K562 (cell line): ENCODE measurements around the gene PLCB3. TPM values are rescaled to one million over a fixed set of nuclear protein-coding genes. Genes with fewer than 3 reads are reported as not detected.

Experiments
- ATAC-seq: fragments of 200-7000 bp; cut with Tn5 transposase; 3 replicates; pipeline ENCODE4 v1.9.1; 2020; ENCODE audit warnings: moderate library complexity
- BruUV-seq: library from RNA; stranded (reverse); fragments of 400-500 nt; replicated peaks from 2 replicates; lab custom pipeline; 2021; lab: Mats Ljungman, UMichigan
- CTCF ChIA-PET: fragments of 300-600 bp; formaldehyde crosslinking; extraction: SDS; loops from one replicate; lab custom pipeline; 2021; ENCODE audit warnings: low intra/inter-chr PET ratio; lab: Yijun Ruan, JAX
- POLR2A ChIA-PET: fragments of 300-600, 350-650 bp; sonication (Branson Sonifier 250); formaldehyde crosslinking; extraction: SDS; loops from one replicate; lab custom pipeline; 2021; ENCODE audit warnings: antibody characterized with exemption, inconsistent platforms; lab: Yijun Ruan, JAX
- DNase-seq, 4 experiments: peaks; one replicate each; pipeline versions ENCODE4 v3.0.0 to v3.0.0-alpha.2; 2011 to 2018; ENCODE audit warnings: low spot score in 3 of 4, mixed read lengths in 3 of 4; ENCODE audit errors: extremely low read depth in 1 of 4
- FAIRE-seq: peaks from 2 replicates; lab custom pipeline; 2011; peaks lifted over from hg19 to GRCh38; lab: Jason Lieb, UNC
- H2AFZ ChIP-seq: 2 replicates; pipeline ENCODE4 v1.6.0; 2011; ENCODE audit warnings: low read depth, low read length, control low read depth, inconsistent platforms
- H3K27ac ChIP-seq: fragments of 200-600 bp; 3 replicates; pipeline ENCODE4 v1.8.0; 2011; ENCODE audit warnings: low read depth, mild to moderate bottlenecking, control low read depth, inconsistent platforms, low read length, moderate library complexity, mixed read lengths; ENCODE audit errors: extremely low read depth
- H3K27me3 ChIP-seq, 2 experiments: fragments of 300-600 bp in 1 of 2; 2 replicates in 1 of 2; 3 replicates in 1 of 2; pipeline versions ENCODE4 v1.6.0 to v1.8.0; 2011; ENCODE audit warnings: inconsistent platforms in 2 of 2, low read length in 2 of 2, mild to moderate bottlenecking in 1 of 2, mixed read lengths in 1 of 2, moderate library complexity in 1 of 2; ENCODE audit not compliant: control insufficient read depth in 2 of 2, insufficient read depth in 2 of 2
- H3K36me3 ChIP-seq: fragments of 300-600 bp; 3 replicates; pipeline ENCODE4 v1.8.0; 2011; ENCODE audit warnings: mild to moderate bottlenecking, low read length, inconsistent platforms; ENCODE audit not compliant: control insufficient read depth, insufficient read depth
- H3K4me1 ChIP-seq, 2 experiments: fragments of 200-600 bp in 1 of 2; replicated peaks in 1 of 2; 2 replicates in 1 of 2; 3 replicates in 1 of 2; pipeline versions ENCODE4 v1.5.1 to v1.8.0; 2011; ENCODE audit warnings: inconsistent platforms in 2 of 2, low read length in 2 of 2, mild to moderate bottlenecking in 1 of 2, mixed read lengths in 1 of 2, moderate library complexity in 1 of 2; ENCODE audit not compliant: control insufficient read depth in 2 of 2, insufficient read depth in 2 of 2
- H3K4me2 ChIP-seq: 2 replicates; pipeline ENCODE4 v1.6.1; 2011; ENCODE audit warnings: low read length, control low read depth, inconsistent platforms, mixed read lengths; ENCODE audit not compliant: insufficient read depth
- H3K4me3 ChIP-seq: fragments of 200-600 bp; sonication (generic), shearing (Covaris generic); 2 replicates; pipeline ENCODE4 v1.5.1; 2016; ENCODE audit warnings: control low read depth, inconsistent platforms
- H3K79me2 ChIP-seq: fragments of 200-600 bp; 3 replicates; pipeline ENCODE4 v1.8.0; 2011; ENCODE audit warnings: low read length, inconsistent platforms; ENCODE audit not compliant: control insufficient read depth, insufficient read depth
- H3K9ac ChIP-seq, 2 experiments: 2 replicates each; pipeline versions ENCODE4 v1.6.0 to v1.6.1; 2011; ENCODE audit warnings: low read depth in 2 of 2, low read length in 2 of 2, control low read depth in 1 of 2, inconsistent platforms in 1 of 2, mild to moderate bottlenecking in 1 of 2, mixed read lengths in 1 of 2; ENCODE audit not compliant: insufficient read depth in 1 of 2
- H3K9me1 ChIP-seq: one replicate; pipeline ENCODE4 v1.6.0; 2011; ENCODE audit warnings: inconsistent platforms, mild to moderate bottlenecking, low read length, moderate library complexity; ENCODE audit not compliant: control insufficient read depth, insufficient read depth
- H3K9me3 ChIP-seq: replicated peaks from 2 replicates; pipeline ENCODE4 v1.5.1; 2011; ENCODE audit warnings: low read depth, low read length, inconsistent platforms; ENCODE audit not compliant: control insufficient read depth, insufficient read depth
- H4K20me1 ChIP-seq: replicated peaks from 2 replicates; pipeline ENCODE4 v1.6.1; 2011; ENCODE audit warnings: low read length, inconsistent platforms, mixed read lengths; ENCODE audit not compliant: control insufficient read depth, insufficient read depth
- CBFA2T2 ChIP-seq: fragments of 450-650 bp; conservative IDR thresholded peaks from 2 replicates; pipeline ENCODE4 v1.6.1; 2017; ENCODE audit warnings: mild to moderate bottlenecking
- FOXJ2 ChIP-seq: fragments of 200-800 bp; sonication (Bioruptor generic); IDR thresholded peaks from 2 replicates; pipeline ENCODE4 v1.6.1; 2016; ENCODE audit warnings: missing genetic modification characterization, missing compliant biosample characterization
- RBM15 ChIP-seq: fragments of 200-400 bp; formaldehyde crosslinking; IDR thresholded peaks from 2 replicates; pipeline ENCODE4 v1.6.1; 2018; ENCODE audit warnings: mild to moderate bottlenecking, low read length, moderate library complexity; ENCODE audit not compliant: insufficient read depth
- ZBTB8A ChIP-seq: fragments of 450-650 bp; IDR thresholded peaks from 2 replicates; pipeline ENCODE4 v1.6.1; 2018; ENCODE audit warnings: mild to moderate bottlenecking, moderate library complexity; ENCODE audit not compliant: partially characterized antibody
- ZC3H4 ChIP-seq: sonication (generic); formaldehyde crosslinking; IDR thresholded peaks from 2 replicates; pipeline ENCODE4 v1.9.0; 2021; ENCODE audit warnings: missing genetic modification reagents, borderline replicate concordance
- ZNF277 ChIP-seq: fragments of 250-450 bp; sonication (Bioruptor Pico); IDR thresholded peaks from 2 replicates; pipeline ENCODE4 v1.8.0; 2022; ENCODE audit warnings: inconsistent platforms, mild to moderate bottlenecking, moderate library complexity, borderline replicate concordance
- WGBS: fragments of 100-300 bp; shearing (Covaris generic); methylation state at CpG from one replicate; pipeline ENCODE4 v1.1.6; 2016; ENCODE audit warnings: low coverage, mixed read lengths; ENCODE audit not compliant: insufficient coverage; ENCODE audit errors: missing lambda C conversion rate; 5-methylcytosine and 5-hydroxymethylcytosine counted together
- in situ Hi-C: fragments of 300-500 bp; cut with MboI; formaldehyde crosslinking; loops from 4 replicates; pipeline ENCODE4 v1.15.0; 2018; ENCODE audit warnings: inconsistent platforms, mixed read lengths
- intact Hi-C: fragments of 100-400 bp; cut with micrococcal nuclease; formaldehyde crosslinking; loops from 2 replicates; pipeline ENCODE4 v1.14.2; 2022
- polyA plus RNA-seq, 8 experiments: library from polyadenylated mRNA; depleted of rRNA in 4 of 8; stranded (reverse) in 5 of 8; unstranded in 3 of 8; fragments of >200 nt; fragmentation: Nextera tagmentation in 2 of 8; fragmentation: Illumina TruSeq in 1 of 8; extraction: Ambion mirVana in 2 of 8; extraction: Trizol in 1 of 8; gene quantifications; 2 replicates each; pipeline versions ENCODE4 v1.2.1 to v1.2.3, GENCODE V29; 2011 to 2014; ENCODE audit warnings: inconsistent platforms in 1 of 8, missing spikeins in 1 of 8
- total RNA-seq, 7 experiments: library from RNA; depleted of rRNA in 6 of 7; stranded (reverse); fragments of >200 nt in 6 of 7; fragmentation: Illumina TruSeq in 2 of 7; extraction: Trizol in 2 of 7; gene quantifications; 2 replicates each; pipeline versions ENCODE4 v1.2.1 to v1.2.3, GENCODE V29; 2011 to 2021; ENCODE audit warnings: low replicate concordance in 1 of 7

The PLCB3 gene
- total and polyA plus RNA-seq, 9 of the 15 experiments (the other 6 are each of a cell fraction or from before 2014, with no cell fraction given), result 0.31 to 44.8 (median 14.6) TPM

- H3K9me1 ChIP-seq, result peaks cover 3% of the 10 kb centered on the region
- H3K79me2 ChIP-seq, result peaks cover 10% of the 10 kb centered on the region; the same call in 2 of the 3 replicates
- peaks cover 14 to 51% of the 10 kb centered on the region in 2 experiments for H3K4me1 ChIP-seq
- H3K9me3 ChIP-seq, result no peaks in the 10 kb centered on the region
- H3K27me3 ChIP-seq, result no peaks in the 10 kb centered on the region
- no peak overlapping the region for H3K4me2 ChIP-seq
- intact Hi-C loops (no loop called here), in situ Hi-C loops (no loop called here)
- no peak for FAIRE-seq
- ChIA-PET CTCF (no interaction called here), POLR2A (interaction anchor here (0.6 to 2.4 kb wide), 6 partner anchors 8 to 59 kb away, joined by 3 to 7 read pairs (median 4); partner anchors contain the start of genes PLCB3 and PPP1R14B)
- DNase-seq, result no peak
- H4K20me1 ChIP-seq, result 0 out of 2 replicates have a peak, but pooled peaks cover 4% of the 10 kb centered on the region
- no peak overlapping the region for H3K27ac ChIP-seq
- no peak overlapping the region for H2AFZ ChIP-seq
- no TSS peak for BruUV-seq
- H3K4me3 ChIP-seq, result no peak overlapping the region
- H3K9ac ChIP-seq, result peak overlapping the region in 1 of 2 experiments; percentile 18; a peak in 1 of 4 replicates
- WGBS, result 94% methylated on average over 7 of the region's 8 CpGs
- ATAC-seq, result no peak
- TF ChIP-seq RBM15 (no peak), FOXJ2 (no peak), CBFA2T2 (no peak), ZNF277 (CRISPR knock-in tag) (no peak), ZBTB8A (no peak), ZC3H4 (no peak)
- peaks cover 86% of the 10 kb centered on the region for H3K36me3 ChIP-seq
Measured at GRCh38 chr11:64263947-64264317, 12.6 kb downstream of the PLCB3 start.
